DMS153 treated with DMSO at 0.1 percent for 48 hours (cell line): ENCODE data around the gene BACH2.
"Not testable (repeated sequence)": the region's sequence is repeated elsewhere in the genome, so short reads cannot be mapped to it uniquely, and the experiment has no call there.

Experiments
- DNase-seq: peaks from one replicate; lab custom pipeline; 2025; ENCODE audit not compliant: unreplicated experiment; lab: John Stamatoyannopoulos, UW

Gene BACH2

DNA sequence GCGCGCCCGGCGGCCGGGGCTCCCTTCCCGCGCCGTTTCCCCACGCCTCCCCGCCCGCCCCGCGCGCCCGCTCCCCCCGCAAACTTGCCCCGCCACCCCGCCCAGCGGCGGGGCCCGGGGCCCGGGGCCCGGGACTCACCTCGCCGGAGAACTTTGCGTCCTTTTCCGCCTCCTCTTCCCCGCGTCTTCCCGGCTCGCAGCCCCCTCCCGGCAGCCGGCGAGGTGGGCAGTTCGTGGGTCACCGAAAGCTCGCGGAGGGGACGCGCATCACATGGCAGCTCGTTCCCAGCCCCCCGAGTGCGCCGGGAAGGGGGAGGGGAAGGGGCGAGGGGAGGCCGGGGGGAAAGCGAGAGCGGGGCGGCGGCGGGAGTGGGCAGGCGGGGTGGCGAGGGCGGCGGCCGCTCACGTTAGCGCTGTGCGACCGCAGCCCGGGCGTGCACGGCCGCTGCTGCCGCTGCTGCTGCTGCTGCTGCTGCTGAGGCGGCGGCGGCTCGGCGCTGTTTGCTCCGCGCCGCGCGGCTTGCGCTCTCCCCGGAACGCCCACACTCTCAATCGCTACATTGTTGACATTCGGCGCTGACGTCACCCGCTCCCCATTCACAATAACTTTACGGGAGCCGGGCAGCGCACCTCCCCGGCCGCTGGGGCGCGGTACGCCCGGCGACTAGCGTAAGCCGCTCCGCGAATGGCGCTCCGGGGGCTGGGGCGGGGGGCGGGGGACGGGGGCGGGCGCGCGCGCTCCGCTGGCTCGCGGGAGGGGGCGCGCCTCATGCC, at the start of gene BACH2:
Gene BACH2, minus strand, starts transcription at position 503 of the 774 bp plus-strand sequence. CDS start 287,999 bp downstream, outside the sequence.
- DNase-seq: peak; percentile 87

DNA sequence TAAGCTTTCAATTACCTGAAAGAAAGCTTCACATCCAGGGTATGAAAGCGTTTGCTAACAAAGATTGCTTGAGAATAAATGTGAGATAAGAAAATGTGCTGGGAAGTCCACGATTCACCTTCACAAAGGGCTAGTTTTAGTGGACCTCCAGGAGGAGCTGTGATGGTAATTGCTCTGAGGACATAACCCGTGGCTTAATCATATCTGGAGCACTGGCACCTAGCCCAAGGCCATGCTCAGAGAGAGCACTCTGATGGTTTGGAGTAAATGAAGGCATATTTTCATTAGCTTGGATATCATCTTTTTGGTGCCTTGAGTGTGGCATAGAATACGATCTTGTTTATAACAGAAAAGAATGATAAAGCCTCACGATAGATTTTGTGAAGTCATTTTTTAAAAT, 46.9 kb upstream of the BACH2 start:
- no peak for DNase-seq

DNA sequence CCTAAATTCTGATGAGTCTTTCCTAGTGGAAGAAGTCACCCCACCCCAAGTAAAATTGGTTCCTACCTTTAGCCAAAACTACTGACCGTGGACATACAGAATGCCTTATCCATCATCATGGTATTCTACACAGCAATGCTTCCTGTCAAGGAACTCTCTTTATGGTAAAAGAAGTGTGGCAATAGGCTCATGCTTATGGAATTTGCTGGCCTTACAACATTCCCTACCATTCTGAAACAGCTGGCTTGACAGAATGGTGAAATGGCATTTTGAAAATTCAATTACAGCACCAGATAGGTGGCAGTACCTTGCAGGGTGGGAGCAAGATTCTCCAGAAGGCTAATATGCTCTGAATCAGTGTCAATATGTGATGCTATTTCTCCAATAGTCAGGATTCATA, 41.8 kb upstream of the BACH2 start:
- DNase-seq: no peak

DNA sequence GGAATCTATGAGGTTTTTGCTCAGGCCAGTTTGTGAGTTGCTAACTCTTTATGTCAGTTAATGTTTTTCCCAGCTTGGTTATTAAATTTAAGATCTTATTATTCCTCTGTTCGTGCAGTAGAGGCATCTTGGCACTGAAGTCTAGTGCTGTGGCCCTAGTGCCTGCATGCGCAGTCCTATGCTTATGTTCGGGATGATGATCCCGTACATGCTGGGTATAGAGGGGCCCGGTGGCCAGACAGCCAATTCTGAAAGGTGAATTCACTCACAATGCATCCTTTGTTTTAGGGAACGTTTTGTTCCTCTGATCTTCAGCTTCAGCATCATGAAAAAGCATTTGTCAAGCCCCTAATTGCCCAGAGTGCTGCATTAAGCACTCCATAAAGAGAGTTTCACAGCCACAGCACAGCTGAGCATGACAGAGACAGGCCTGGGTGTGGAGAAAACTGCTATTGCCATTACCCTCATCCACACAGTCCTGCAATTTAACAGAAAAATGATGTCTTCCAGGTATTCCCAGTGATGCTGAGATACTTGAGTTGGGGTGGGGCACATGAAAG, 39.8 kb upstream of the BACH2 start:
- no peak for DNase-seq

DNA sequence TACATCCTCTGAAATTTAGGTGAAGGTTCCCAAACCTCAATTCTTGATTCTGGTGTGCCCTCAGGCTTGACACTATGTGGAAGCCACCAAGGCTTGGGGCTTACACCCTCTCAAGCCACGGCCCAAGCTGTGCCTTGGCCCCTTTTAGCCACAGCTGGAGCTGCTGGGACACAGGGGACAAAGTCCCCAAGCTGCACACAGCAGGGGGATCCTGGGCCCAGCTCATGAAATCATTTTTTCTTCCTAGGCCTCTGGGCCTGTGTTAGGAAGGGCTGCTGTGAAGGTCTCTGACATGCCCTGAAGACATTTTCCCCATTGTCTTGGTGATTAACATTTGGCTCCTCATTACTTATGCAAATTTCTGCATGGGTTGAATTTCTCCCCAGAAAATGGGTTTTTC, 37.3 kb upstream of the BACH2 start:
- DNase-seq: no peak

DNA sequence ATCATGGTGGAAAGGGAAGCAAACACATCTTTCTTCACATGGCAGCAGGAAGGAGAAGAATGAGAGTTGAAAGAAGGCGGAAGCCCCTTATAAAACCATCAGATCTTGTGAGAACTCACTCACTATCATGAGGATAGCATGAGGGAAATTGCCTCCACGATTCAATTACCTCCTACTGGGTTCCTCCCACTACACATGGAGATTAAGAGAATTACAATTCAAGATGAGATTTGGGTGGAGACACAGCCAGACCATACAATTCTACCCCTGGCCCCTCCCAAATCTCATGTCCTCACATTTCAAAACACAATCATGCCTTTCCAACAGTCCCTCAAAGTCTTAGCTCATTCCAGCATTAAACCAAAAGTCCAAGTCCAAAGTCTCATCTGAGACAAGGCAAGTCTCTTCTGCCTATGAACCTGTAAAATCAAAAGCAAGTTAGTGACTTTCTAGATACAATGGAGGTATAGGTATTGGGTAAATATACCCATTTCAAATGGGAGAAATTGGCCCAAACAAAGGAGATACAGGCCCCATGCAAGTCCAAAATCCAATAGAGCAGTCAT, 36.4 kb upstream of the BACH2 start:
- not testable (repeated sequence) for DNase-seq

DNA sequence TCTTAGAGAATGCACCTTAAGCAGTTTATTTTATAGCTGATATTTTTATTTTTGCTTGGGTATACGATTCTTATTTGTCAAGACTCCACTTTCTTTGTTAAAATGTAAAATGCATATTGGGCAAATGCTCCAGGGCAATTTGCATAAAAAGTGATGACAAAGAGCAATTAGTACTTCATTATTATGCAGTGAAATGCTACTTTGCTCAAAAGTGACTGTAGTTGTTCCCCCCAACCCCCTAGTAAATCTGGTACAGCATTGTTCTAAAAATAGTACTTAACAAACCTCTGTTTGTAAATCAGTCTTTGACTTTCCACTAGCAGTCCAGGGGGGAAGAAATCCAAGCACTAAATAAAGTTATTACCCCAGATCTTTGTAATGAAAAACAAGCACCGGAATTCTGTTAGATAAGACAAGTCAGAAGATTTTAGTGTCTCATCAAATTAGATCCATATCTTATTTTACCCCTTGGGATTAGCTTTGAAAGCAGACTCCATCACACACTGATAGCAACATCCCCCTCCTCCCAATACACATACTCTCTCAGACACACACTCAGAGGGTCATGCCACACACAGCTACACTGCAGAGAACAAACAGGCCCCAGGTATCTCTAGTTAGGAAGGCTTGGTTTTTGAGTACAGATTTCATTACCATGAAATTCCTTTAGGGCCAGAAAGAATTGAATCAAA, 32.9 kb upstream of the BACH2 start:
- DNase-seq: no peak

DNA sequence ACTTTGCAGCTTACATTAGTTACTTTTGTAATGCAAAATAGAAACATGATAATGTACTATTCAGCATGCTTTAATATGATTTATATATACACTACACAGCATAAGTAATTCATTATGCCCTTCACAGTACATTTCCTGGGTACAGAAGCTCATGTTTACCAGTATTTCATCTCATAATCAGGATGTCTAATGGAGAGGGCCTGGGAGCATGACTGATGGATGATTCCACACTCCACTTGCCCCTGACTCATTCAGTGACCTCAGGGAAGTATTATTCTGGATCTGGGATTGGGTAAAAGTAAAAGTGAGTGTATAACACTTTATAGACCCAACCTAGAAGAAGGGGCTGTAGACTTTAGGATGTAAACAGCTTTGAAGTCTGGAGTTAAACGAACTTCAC, 31.4 kb upstream of the BACH2 start:
- no peak for DNase-seq

DNA sequence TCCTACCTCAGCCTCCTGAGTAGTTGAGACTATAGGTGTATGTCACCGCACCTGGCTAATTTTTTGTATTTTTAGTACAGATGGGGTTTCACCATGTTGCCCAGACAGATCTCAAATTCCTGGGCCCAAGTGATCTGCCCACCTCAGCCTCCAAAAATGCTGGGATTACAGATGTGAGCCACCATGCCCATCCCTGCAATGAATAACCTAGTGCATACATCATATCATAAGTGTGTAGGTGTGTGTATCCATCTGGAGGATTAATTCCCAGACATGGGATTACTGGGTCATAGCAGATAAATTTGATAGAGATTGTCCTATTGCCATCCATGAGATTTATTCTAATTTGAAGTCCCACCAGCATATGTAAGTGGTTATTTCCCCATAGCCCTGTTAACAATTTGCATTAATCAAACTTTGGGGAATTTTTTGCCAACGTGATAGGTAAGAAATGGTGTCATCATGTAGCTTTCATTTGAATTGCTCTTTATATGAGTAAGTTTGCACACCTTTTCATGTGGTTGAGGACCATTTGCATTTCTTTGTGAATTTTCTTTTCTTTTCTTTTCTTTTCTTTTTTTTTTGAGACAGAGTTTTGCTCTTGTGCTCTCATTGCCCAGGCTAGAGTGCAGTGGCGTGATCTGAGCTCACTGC, 29.9 kb upstream of the BACH2 start:
- DNase-seq: no peak

DNA sequence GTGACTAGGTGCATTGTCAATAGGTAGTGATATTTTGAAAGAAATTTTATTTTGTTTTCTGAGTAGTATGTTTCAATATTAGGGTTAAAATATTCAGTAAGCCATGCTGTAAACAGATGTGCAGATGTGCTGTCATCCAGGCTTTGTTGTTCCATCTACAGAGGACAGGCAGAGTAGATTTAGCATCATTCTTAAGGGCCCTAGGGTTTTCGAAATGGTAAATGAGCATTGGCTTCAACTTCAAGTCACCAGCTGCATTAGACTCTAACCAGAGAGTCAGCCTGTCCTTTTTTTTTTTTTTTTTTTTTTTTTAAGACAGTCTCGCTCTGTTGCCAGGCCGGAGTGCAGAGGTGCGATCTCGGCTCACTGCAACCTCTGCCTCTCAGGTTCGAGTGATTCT, 27.1 kb upstream of the BACH2 start:
- no peak for DNase-seq

DNA sequence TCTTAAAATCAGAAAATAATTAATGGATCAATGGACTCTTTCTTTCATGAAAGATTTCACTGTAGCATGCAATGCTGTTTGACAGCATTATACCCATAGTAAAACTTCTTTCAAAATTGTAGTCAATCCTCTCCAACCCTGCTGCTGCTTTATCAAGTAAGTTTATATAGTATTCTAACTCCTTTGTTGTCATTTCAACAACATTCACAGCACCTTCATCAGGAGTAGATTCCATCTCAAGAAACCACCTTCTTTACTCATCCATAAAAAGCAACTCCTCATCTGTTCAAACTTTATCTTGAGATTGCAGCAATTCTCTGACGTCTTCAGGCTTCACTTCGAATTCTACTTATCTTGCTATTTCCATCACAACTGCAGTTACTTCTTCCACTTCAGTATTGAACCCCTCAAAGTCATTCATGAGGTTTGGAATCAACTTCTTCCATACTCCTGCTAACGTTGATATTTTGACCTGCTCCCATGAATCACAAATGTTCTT, 26.4 kb upstream of the BACH2 start:
- no peak for DNase-seq

DNA sequence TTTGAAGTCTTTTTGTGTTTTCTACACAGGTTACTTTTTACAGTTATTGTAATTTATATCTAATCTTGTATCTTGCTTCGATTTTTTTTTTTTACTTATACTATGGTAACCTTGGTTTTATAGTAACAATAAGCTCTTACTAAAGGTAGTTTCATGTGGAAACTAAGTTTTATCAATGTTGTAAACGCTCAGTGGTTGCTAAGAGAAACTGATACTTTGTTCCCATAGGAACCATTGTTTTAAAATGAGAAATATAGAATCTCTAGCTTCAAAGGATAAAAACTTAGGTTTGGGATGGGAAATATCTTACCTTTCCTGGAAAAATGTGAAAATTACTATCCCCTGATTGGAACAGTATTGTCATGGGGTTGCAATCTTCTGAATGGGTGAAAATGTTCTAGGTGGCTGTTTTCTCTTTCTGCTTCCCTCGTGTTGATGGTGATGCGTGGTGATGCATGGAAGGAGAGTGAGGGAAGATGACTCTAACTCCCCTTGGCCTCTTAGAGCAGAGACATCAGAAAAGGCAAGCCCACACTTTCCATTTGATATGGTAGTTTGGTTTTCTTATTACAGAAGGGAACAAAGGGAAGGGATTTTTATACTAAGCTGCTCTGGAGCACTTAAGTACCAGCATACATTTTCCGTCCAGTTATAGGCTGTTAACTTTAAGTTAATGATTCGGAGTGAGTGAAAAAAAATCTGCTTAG, 23.5 kb upstream of the BACH2 start:
- DNase-seq: no peak

DNA sequence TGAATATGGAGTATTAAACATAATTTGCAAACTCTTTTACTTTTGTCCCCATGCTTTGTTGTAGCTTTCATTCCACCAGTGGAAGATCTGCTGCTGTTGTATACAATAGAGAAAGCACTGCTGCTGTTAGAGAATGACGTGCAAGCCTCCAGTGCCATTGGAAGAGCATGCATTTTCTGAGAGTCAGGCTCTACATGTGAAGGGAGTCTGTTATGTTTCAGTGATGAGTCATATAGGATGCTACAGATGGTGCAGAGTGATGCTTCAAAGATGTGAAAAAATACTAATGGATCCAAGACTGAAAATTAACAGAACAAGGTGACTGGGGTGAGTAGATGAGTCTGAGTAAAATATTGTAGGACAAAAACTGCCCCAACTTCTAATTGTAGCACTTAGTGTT, 22.4 kb upstream of the BACH2 start:
- no peak for DNase-seq

DNA sequence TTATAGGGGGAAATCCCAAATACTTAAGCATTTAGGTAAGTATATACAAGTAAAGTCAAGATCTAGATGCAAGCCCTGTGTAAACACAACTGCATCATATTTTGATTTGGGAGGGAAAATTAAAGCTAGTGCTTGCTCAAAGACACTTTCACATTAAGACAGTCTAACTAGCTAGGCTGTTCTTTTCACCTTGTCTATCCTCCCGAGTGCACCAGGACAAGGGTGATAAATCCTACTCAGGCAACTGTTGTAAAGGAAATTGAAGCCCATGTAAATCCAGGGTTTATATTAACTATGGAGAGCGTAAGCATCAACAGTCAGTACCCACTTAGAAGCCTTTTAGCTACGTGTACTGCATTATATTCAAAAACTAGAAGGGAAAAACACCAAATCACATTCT, 19.3 kb upstream of the BACH2 start:
- no peak for DNase-seq

DNA sequence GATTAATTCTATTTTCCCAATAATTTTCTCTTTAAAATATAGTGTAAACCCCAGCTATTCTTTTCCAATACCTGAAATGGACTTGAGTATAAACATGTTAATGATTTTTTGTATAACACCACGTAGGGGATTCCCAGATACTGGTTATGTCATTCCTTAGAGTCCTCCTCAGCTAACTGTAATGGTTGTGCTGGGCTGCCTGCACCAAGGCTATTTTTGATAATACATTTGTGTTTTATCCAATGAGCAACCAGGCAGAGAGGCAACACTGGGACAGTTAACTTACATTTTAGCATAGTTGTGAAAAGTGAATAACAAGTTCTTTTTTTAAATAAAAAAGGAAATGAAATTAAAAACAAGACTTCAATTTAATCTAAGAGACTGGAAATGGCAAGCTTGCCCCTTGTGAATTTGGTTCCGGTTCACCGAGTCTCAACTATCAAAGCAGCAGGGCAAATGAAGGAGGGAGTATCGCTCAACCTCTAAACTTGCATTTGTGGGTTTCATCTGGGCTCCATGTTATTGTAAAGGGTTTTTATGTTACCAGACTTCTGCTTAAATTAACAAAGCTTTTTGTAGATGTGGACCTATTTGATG, 18.8 kb upstream of the BACH2 start:
- DNase-seq: no peak

DNA sequence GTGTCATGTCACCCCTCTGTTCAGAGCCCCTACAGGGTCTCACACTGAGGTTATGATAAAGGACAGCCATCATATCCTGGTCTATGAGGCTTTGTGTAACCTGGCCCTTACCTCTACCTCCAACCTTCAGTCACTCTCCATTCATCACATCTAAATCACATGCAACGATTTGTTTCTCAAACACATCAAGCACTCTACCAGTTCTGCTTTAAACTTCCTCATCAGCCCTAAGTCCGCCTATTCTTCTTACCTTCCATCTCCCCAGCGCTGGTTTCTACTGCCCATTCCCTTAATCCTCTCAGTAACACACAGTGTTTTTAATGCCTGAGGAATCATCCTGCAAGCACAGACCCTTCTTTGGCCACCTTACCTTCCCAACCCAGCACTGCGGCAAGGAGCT, 17.9 kb upstream of the BACH2 start:
- DNase-seq: no peak

DNA sequence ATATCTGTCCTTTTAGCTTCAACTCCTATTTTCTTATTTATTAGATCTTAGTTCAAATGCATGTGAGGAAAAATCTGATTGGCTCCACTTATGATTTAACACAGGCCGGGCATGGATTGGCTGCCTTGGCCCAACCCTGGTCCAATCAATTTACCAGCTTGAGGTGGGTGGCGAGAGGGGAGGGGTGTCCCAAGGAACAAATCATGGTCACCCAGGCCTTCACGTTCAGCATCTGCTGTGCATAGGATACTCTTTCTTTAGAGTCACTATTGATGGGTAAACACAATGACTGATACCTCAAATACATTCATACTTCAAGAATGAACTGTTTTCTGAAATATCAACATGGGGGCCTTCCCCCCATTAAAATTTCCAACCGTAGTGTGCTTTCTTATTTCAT, 14.9 kb upstream of the BACH2 start:
- no peak for DNase-seq

DNA sequence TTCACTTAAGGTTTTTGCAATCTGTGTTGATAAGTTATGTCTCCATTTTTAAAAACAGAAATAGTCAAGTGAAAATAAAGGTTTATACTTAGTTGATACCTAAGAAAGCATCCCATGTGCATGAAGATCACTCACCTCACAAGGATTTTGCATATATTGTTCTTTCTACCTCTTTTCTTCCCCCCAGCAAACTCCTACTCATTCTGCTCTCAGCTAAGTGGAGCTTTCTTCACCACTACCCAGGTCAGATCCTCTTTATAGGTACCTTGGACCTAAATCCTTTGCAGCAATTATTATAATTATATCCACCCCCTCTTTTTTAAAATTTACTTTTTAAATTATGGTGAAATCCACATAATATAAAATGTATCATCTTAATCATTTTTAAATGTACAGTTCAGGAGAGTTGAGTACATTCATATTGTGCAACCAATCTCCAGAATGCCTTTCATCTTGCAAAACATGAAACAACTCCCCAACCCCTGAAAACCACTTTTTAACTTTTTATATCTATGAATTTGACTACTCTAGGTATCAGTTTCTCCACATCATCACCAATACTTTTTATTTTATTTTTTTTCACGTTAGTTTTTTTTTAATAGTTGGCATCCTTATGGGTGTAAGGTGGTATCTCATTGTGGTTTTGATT, 9.3 kb upstream of the BACH2 start:
- no peak for DNase-seq

DNA sequence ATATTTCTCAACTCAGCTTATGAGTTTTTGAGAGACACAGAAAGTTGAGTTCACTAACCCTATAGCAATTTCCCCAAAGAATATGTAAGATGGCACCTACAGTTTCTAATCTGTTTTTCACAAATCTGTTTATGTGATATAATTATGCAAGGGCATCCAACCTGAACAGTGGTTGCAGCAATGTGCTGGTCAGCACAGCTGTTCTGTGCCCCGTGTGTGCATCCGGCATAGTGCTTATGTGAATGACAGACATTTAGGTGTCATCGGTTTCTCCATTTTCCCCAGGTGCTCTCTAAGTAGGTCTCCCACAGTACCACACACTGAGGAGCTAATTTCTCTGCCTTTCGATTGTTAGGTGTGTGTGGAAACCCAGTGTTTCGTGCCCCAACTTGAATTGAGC, 7.7 kb upstream of the BACH2 start:
- DNase-seq: no peak

DNA sequence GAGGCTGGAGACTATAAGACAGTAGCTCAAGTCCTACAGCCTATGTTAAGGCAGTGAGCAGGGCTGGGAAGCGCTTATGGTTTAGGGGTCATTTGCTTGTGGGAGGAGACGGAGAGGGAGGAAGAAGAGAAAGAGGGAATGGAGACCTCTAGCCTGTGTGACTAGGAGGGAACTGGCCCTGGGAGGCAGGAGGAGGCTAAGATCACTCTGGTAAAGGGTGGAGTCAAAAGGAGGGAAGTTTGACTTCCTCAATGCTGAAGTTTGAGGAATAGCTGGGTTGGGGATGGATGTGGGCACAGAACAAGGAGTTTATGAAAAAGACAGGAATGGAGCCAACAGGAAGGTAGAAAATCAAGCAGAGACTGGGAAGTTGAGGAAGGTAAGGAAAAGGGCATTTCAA, 6.4 kb upstream of the BACH2 start:
- DNase-seq: no peak
